DMS79 (cell line): Measurements from ENCODE around the gene FANCD2.
A peak's percentile ranks its signal among the peaks of the same experiment; 100 is the strongest.
"Not testable (repeated sequence)": the region's sequence is repeated elsewhere in the genome, so short reads cannot be mapped to it uniquely, and the experiment has no call there.

Source experiments
- DNase-seq: peaks from one replicate; lab custom pipeline; 2025; lab: John Stamatoyannopoulos, UW

Gene FANCD2

GRCh38 chr3:10108091-10108490, 81.9 kb downstream of the FANCD2 start, which contains the start of gene FANCD2OS:
Gene FANCD2OS, minus strand, starts transcription at chr3:10108255. Its CDS starts 3,481 bp downstream, at chr3:10104774.
- no peak for DNase-seq

- peak; percentile 75 for DNase-seq
Measured at GRCh38 chr3:10115326-10116137, 89.3 kb downstream of the FANCD2 start, which contains the start of gene BRK1. Gene BRK1, plus strand, starts transcription at chr3:10115675. Its CDS starts 27 bp downstream, at chr3:10115702.

GRCh38 chr3:10116138-10116460, 89.9 kb downstream of the FANCD2 start:
- DNase-seq, result no peak

GRCh38 chr3:10116928-10117327, 90.7 kb downstream of the FANCD2 start:
- no peak for DNase-seq

GRCh38 chr3:10119376-10119775, 93.1 kb downstream of the FANCD2 start:
- DNase-seq, result no peak

- DNase-seq, result no peak
Measured at GRCh38 chr3:10121064-10121463, 94.8 kb downstream of the FANCD2 start.

GRCh38 chr3:10122724-10123123, 96.5 kb downstream of the FANCD2 start:
- DNase-seq, result no peak

- not testable (repeated sequence) for DNase-seq
Measured at GRCh38 chr3:10135872-10136271, 109.6 kb downstream of the FANCD2 start.

- DNase-seq, result no peak
Measured at GRCh38 chr3:10136426-10137005, 110.3 kb downstream of the FANCD2 start.

GRCh38 chr3:10137178-10137577, 110.9 kb downstream of the FANCD2 start:
- DNase-seq, result no peak

GRCh38 chr3:10140996-10141546, 114.8 kb downstream of the FANCD2 start:
- DNase-seq, result no peak

- peak; percentile 38 for DNase-seq
Measured at GRCh38 chr3:10142707-10143560, 116.7 kb downstream of the FANCD2 start.

GRCh38 chr3:10145685-10146084, 119.4 kb downstream of the FANCD2 start:
- no peak for DNase-seq

- no peak for DNase-seq
Measured at GRCh38 chr3:10149226-10149625, 123.0 kb downstream of the FANCD2 start.

- DNase-seq, result no peak
Measured at GRCh38 chr3:10150987-10151386, 124.8 kb downstream of the FANCD2 start.
